ENCODE measurements around the gene PLS1.

The PLS1 gene

DNA sequence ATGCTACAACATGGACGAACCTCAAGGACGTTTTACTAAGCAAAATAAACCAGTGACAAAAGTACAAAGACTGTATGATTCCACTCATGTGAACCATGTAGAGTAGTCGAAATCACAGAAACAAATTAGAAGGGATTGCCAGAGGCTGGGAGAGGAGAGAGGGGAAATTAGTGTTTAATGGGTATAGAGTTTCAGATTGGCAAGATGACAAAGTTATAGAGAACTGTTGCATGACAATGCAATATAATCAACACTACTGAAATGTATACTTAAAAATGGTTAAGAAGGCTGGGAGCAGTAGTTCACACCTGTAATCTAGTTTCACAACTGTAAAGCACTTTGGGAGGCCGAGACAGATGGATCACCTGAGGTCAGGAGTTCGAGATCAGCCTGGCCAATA, 36.9 kb downstream of the PLS1 start:
- no peaks in the 10 kb centered on the region for H3K9me3 ChIP-seq (ENCODE audit: low read length)
- H2AFZ ChIP-seq (ENCODE audit: low read depth, low read length) = no peak overlapping the region
- H3K36me3 ChIP-seq (ENCODE audit: insufficient read depth, low read length) = no peaks in the 10 kb centered on the region
- no peak overlapping the region for H3K4me3 ChIP-seq (ENCODE audit: low read length)
- no peaks in the 10 kb centered on the region for H3K4me1 ChIP-seq (ENCODE audit: insufficient read depth, low read length)
- no peaks in the 10 kb centered on the region for H3K27me3 ChIP-seq (ENCODE audit: insufficient read depth, low read length)

DNA sequence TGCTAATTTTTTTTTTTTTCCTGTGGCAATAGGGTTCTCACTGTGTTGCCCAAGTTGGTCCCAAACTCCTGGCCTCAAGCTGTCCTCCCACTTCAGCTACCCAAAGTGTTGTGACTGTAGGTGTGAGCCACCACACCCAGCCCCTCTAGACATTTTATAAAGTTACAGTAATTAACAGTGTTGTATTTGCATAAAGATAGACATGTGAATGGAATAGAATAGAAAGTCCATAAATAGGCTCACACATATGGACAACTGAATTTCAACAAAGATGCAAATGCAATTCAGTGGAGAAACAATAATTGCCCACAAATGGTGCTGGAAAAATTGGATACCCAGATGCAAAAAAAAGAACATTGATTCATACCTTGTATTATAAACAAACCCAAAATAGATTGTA, 39.9 kb downstream of the PLS1 start:
- no peaks in the 10 kb centered on the region for H3K27me3 ChIP-seq (ENCODE audit: insufficient read depth, low read length)
- no peaks in the 10 kb centered on the region for H3K4me1 ChIP-seq (ENCODE audit: insufficient read depth, low read length)
- H3K36me3 ChIP-seq (ENCODE audit: insufficient read depth, low read length) = no peaks in the 10 kb centered on the region
- H3K4me3 ChIP-seq (ENCODE audit: low read length) = no peak overlapping the region
- H3K9me3 ChIP-seq (ENCODE audit: low read length) = no peaks in the 10 kb centered on the region
- H2AFZ ChIP-seq (ENCODE audit: low read depth, low read length) = no peak overlapping the region

DNA sequence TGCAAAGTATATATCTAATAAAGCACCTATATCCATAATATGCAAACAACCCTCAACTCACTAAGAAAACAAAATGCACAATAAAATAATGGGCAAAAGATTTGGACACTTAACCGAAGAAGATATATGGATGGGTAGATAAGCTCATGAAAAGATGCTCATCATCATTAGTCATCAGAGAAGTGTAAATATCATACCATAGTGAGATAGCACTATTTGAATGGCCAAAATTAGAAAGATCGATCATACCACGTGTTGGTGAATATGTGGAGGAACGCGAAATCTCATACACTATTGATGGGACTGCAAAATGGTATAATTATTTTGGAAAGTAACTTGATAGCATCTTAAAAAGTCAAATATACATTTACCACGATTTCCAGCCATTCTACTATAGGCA, 40.5 kb downstream of the PLS1 start:
- H3K36me3 ChIP-seq (ENCODE audit: insufficient read depth, low read length) = no peaks in the 10 kb centered on the region
- H3K4me3 ChIP-seq (ENCODE audit: low read length) = no peak overlapping the region
- H3K9me3 ChIP-seq (ENCODE audit: low read length) = no peaks in the 10 kb centered on the region
- no peaks in the 10 kb centered on the region for H3K27me3 ChIP-seq (ENCODE audit: insufficient read depth, low read length)
- H2AFZ ChIP-seq (ENCODE audit: low read depth, low read length) = no peak overlapping the region
- H3K4me1 ChIP-seq (ENCODE audit: insufficient read depth, low read length) = no peaks in the 10 kb centered on the region

DNA sequence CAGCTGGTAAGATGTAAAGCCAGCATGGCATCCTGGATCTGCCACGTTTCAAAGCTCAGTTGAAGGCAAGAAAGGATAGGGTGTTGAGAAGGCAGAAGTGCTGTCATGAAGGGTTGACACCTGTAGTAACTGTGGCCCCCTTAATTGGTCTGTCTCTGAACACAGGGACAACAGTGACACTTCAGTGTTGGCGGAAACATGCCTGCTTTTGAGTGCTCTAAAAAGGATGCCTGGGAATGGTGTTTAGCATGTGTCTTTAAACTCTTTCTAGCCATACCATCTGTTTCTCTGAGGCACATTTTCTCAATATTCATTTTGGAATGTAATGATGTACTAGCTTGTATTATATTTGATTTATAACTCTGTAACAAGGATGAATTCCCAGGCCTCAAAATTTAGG, 42.1 kb downstream of the PLS1 start:
- Histone ChIP-seq H3K4me1 (ENCODE audit: insufficient read depth, low read length) (no peaks in the 10 kb centered on the region), H3K4me3 (ENCODE audit: low read length) (no peak overlapping the region), H3K9me3 (ENCODE audit: low read length) (no peaks in the 10 kb centered on the region), H3K36me3 (ENCODE audit: insufficient read depth, low read length) (no peaks in the 10 kb centered on the region), H2AFZ (ENCODE audit: low read depth, low read length) (no peak overlapping the region), H3K27me3 (ENCODE audit: insufficient read depth, low read length) (no peaks in the 10 kb centered on the region)

DNA sequence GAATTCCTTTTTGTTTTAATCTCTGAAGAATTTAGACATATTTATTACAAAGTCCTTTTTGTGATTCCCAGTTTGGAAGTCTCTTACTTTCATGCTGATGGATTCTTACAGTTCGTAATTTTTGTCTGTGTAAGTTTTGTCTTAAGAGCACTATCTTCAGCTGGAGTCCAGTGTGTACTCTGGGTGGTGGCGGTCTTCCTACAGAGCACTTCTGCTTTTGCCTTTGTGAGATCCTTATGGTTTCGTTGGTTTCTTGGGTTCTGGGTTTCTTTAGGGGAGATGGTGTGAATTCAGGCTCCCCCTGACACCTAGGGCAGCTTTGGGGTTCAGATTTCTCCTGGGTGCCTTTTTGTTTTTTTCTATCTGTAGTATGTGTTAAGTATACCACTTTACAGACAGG, 45.3 kb downstream of the PLS1 start:
- no peaks in the 10 kb centered on the region for H3K9me3 ChIP-seq (ENCODE audit: low read length)
- H3K27me3 ChIP-seq (ENCODE audit: insufficient read depth, low read length) = no peaks in the 10 kb centered on the region
- no peak overlapping the region for H3K4me3 ChIP-seq (ENCODE audit: low read length)
- H2AFZ ChIP-seq (ENCODE audit: low read depth, low read length) = no peak overlapping the region
- no peaks in the 10 kb centered on the region for H3K36me3 ChIP-seq (ENCODE audit: insufficient read depth, low read length)
- no peaks in the 10 kb centered on the region for H3K4me1 ChIP-seq (ENCODE audit: insufficient read depth, low read length)

DNA sequence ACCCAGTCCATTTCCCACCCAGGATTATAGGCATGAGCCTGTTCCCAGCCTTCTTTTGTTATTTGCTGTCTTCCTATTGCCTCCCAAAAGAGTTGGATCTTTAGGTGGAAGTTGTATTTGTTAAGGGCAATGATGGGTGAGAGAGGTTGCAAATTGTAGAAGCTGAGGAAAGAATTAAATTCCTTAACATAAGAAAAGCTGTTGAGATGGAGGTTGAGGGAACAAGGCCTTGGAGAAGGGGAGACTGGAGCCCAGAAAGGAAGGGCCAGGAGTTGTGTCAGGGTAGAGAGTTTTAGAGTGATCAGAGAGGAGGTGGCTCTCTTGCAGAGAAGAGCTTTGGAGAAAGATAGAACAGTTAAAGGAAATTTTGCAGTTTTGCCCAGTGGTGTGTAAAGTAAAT, 46.8 kb downstream of the PLS1 start:
- H3K4me3 ChIP-seq (ENCODE audit: low read length) = no peak overlapping the region
- H2AFZ ChIP-seq (ENCODE audit: low read depth, low read length) = no peak overlapping the region
- H3K36me3 ChIP-seq (ENCODE audit: insufficient read depth, low read length) = no peaks in the 10 kb centered on the region
- H3K9me3 ChIP-seq (ENCODE audit: low read length) = no peaks in the 10 kb centered on the region
- H3K4me1 ChIP-seq (ENCODE audit: insufficient read depth, low read length) = no peaks in the 10 kb centered on the region
- no peaks in the 10 kb centered on the region for H3K27me3 ChIP-seq (ENCODE audit: insufficient read depth, low read length)

DNA sequence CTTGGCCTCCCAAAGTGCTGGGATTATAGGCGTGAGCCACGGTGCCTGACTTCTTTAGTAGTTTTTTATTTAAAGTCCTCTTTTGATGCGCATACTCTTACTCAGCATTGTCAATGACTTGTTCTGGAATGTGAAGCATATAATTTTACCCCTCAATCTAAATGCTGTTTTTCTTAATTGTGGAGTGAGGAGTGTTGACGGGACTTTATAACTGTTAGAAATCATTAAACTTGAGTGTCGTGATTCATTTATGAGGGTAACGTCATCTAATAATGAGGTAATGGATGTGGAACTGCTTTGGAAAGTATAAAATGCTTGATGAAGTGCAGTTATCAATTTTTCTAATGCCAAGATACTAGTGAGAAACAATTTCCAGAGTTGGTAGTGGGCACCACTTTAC, 48.3 kb downstream of the PLS1 start:
- Histone ChIP-seq H2AFZ (ENCODE audit: low read depth, low read length) (no peak overlapping the region), H3K27me3 (ENCODE audit: insufficient read depth, low read length) (no peaks in the 10 kb centered on the region), H3K4me1 (ENCODE audit: insufficient read depth, low read length) (no peaks in the 10 kb centered on the region), H3K36me3 (ENCODE audit: insufficient read depth, low read length) (no peaks in the 10 kb centered on the region), H3K4me3 (ENCODE audit: low read length) (no peak overlapping the region), H3K9me3 (ENCODE audit: low read length) (no peaks in the 10 kb centered on the region)

DNA sequence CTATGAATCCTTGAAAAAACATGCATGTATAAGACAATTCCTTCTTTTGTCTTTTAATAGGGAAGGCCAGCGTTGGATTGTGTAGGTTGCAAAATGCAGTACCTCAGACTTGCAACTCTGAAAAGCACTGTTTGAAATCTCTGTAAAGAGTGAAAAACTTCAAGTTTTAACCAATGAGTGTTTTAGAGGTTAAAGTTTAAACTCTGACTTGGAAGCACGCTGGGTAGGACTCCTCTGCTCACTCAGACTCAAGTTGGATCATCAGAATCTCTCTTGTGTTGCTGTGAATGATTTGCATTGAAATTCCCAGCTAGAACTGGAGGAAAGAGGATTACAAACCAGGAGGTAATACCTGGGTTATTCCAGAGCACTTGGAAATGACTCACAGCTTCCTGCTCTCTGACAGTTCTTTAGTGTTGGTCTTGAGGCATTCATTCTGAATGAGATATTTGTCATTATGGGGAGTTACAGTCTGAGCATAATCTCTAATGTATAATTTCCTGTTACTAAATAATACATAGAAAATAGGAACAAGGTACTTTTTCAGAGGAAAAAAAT, 49.1 kb downstream of the PLS1 start:
- Histone ChIP-seq H3K9me3 (ENCODE audit: low read length) (no peaks in the 10 kb centered on the region), H2AFZ (ENCODE audit: low read depth, low read length) (no peak overlapping the region), H3K36me3 (ENCODE audit: insufficient read depth, low read length) (no peaks in the 10 kb centered on the region), H3K4me3 (ENCODE audit: low read length) (no peak overlapping the region), H3K27me3 (ENCODE audit: insufficient read depth, low read length) (no peaks in the 10 kb centered on the region), H3K4me1 (ENCODE audit: insufficient read depth, low read length) (no peaks in the 10 kb centered on the region)

DNA sequence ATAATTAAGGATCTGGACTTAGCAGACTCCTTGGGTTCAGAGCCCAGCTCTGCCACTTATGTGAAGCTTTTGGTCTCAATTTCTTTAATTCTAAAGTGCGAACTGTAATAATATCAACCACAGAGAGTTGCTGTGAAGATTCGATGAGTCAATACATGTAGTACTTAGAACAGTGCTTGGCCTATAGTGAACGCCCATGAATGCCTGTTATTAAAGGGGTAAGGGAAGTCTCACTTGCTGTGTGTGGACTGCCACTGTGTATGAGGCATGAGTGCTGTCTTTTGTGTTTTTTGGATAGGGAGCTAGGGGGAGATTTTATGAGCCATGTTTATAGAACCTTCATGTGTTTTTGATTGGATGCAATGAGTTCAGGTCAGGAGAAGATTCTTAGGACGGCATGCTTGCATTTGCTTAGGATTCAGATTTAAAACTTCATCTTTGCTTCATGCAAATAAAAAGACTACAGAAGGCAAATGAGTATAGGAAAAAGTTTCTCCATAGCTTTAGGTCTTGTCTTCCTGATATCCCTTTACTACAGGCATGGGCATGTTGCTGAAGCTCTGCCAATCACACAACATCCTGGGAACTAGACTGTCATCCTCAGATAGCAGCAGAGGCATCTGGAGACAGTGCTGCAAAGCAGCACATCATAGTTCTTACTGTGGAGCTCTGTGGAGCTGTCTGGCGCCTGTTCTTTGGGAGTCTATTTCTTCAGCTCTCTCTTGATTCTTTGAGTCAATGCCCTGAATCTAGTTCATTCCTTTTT, 50.0 kb downstream of the PLS1 start:
- no peaks in the 10 kb centered on the region for H3K36me3 ChIP-seq (ENCODE audit: insufficient read depth, low read length)
- no peak overlapping the region for H3K4me3 ChIP-seq (ENCODE audit: low read length)
- H3K4me1 ChIP-seq (ENCODE audit: insufficient read depth, low read length) = peaks cover 4% of the 10 kb centered on the region
- no peaks in the 10 kb centered on the region for H3K9me3 ChIP-seq (ENCODE audit: low read length)
- H3K27me3 ChIP-seq (ENCODE audit: insufficient read depth, low read length) = no peaks in the 10 kb centered on the region
- H2AFZ ChIP-seq (ENCODE audit: low read depth, low read length) = no peak overlapping the region

DNA sequence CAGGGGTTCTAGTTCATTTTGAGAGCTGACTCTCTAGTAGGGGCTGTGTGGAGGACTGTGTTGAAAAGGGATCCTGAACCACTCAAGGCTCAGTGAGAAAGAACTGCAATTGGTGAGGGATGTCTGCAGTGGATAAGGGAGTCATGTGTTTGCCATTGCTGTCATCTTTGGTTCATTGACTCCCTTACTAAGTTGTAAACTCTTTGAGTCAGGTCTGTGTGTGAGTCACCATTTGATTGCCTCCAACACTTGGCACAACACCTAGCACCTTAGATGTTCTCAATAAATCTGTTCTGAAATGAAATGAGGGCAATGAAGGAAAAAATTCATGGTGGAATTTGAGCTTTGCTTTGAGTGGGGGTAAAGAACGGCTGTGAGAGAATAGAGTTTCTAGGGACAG, 51.7 kb downstream of the PLS1 start:
- Histone ChIP-seq H3K4me3 (ENCODE audit: low read length) (no peak overlapping the region), H3K4me1 (ENCODE audit: insufficient read depth, low read length) (peaks cover 4% of the 10 kb centered on the region), H3K9me3 (ENCODE audit: low read length) (no peaks in the 10 kb centered on the region), H3K27me3 (ENCODE audit: insufficient read depth, low read length) (no peaks in the 10 kb centered on the region), H2AFZ (ENCODE audit: low read depth, low read length) (no peak overlapping the region), H3K36me3 (ENCODE audit: insufficient read depth, low read length) (no peaks in the 10 kb centered on the region)

DNA sequence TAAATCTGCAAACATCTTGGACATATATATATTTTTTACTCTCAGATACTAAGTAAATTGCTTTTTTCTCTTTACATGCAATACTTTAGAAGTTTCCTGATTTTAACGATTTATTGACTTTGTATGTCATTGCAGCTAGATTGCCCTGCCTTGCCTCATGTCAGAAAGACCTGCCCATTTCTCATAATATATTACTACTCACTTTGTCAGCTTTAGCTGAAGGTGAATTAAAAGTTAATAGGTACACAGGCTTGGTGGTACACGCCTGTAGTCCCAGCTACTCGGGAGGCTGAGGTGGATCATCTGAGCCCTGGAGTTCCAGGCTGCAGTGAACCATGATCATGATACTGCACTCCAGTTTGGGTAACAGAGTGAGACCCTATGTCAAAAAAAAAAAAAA, 52.8 kb downstream of the PLS1 start:
- H3K4me3 ChIP-seq (ENCODE audit: low read length) = no peak overlapping the region
- no peaks in the 10 kb centered on the region for H3K27me3 ChIP-seq (ENCODE audit: insufficient read depth, low read length)

DNA sequence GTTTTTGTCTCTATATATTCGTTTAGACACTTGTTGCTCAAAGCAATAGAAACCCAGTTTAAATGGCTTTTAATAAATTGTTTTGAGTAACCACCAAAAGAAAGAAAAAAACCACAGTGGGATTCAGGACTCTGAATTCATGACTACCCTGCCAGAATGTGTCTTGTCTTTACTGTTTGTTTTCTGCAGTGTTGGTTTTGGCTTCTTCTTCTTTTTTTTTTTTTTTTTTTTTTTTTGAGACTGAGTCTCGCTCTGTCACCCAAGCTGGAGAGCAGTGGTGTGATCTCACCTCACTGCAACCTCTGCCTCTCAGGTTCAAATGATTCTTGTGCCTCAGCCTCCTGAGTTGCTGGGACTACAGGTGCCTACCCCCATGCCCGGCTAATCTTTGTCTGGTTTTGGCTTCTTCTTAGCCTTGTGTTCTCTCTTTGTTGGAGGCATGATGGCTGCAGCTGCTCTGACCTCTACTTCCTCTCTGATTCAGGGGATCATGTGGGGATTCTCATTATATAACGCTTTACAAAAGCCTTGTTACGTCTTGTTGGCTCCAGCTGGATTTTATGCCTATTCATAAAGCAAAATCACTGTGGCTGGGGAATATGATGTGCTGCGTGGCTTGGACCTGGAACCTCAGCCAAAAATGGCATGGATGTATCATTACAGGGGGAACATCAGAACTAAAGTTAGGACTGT, 54.0 kb downstream of the PLS1 start:
- H3K36me3 ChIP-seq (ENCODE audit: insufficient read depth, low read length) = no peaks in the 10 kb centered on the region
- H2AFZ ChIP-seq (ENCODE audit: low read depth, low read length) = no peak overlapping the region
- no peaks in the 10 kb centered on the region for H3K27me3 ChIP-seq (ENCODE audit: insufficient read depth, low read length)
- no peaks in the 10 kb centered on the region for H3K9me3 ChIP-seq (ENCODE audit: low read length)
- no peak overlapping the region for H3K4me3 ChIP-seq (ENCODE audit: low read length)
- peaks cover 4% of the 10 kb centered on the region for H3K4me1 ChIP-seq (ENCODE audit: insufficient read depth, low read length)

More for the DNA sequence above, 52.8 kb downstream of the PLS1 start:
- no peak overlapping the region for H2AFZ ChIP-seq (ENCODE audit: low read depth, low read length)
- no peaks in the 10 kb centered on the region for H3K9me3 ChIP-seq (ENCODE audit: low read length)
- peaks cover 4% of the 10 kb centered on the region for H3K4me1 ChIP-seq (ENCODE audit: insufficient read depth, low read length)
- no peaks in the 10 kb centered on the region for H3K36me3 ChIP-seq (ENCODE audit: insufficient read depth, low read length)

DNA sequence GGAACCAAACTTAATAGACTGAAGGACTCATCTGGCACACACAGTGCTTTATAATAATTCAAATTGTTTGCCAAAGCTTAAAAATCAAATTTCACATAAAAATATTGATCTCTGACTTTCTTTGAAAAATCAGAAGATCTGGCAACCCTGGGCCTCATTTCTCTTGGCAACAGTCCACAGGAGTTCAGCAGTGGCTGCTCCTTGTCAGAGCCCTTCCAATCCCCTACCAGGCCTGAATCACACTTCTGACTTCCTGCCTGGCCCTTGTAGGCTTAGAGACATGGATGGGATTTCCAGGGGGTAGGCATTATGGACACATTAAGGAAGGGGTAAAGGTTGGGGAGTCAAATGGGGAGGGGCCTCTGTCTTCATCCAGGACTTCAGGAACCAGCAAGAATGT, 55.5 kb downstream of the PLS1 start:
- Histone ChIP-seq H3K9me3 (ENCODE audit: low read length) (no peaks in the 10 kb centered on the region), H3K27me3 (ENCODE audit: insufficient read depth, low read length) (no peaks in the 10 kb centered on the region), H3K4me3 (ENCODE audit: low read length) (no peak overlapping the region), H3K4me1 (ENCODE audit: insufficient read depth, low read length) (peaks cover 4% of the 10 kb centered on the region), H2AFZ (ENCODE audit: low read depth, low read length) (no peak overlapping the region), H3K36me3 (ENCODE audit: insufficient read depth, low read length) (no peaks in the 10 kb centered on the region)
